Vein endothelial cell (primary cell): ENCODE data around the gene CHRM4. TPM values are rescaled to one million over a fixed set of nuclear protein-coding genes. Genes with fewer than 3 reads are reported as not detected.

Experiments used
- small RNA-seq: library from RNA; depleted of rRNA; stranded (forward); fragments of <200 nt; gene quantifications from one replicate; pipeline ENCODE3, GENCODE V24; 2012
- total RNA-seq: library from RNA; depleted of rRNA; stranded (reverse); fragments of >200 nt; gene quantifications from 2 replicates; pipeline ENCODE4 v1.2.3, GENCODE V29; 2012

CHRM4 gene
- total RNA-seq, result not detected in 2 replicates

GRCh38 chr11:46391578-46392420 lies at the start of gene CHRM4:
Gene CHRM4, minus strand, starts transcription at chr11:46391776. Its CDS starts 5,219 bp downstream, at chr11:46386557.

DNA sequence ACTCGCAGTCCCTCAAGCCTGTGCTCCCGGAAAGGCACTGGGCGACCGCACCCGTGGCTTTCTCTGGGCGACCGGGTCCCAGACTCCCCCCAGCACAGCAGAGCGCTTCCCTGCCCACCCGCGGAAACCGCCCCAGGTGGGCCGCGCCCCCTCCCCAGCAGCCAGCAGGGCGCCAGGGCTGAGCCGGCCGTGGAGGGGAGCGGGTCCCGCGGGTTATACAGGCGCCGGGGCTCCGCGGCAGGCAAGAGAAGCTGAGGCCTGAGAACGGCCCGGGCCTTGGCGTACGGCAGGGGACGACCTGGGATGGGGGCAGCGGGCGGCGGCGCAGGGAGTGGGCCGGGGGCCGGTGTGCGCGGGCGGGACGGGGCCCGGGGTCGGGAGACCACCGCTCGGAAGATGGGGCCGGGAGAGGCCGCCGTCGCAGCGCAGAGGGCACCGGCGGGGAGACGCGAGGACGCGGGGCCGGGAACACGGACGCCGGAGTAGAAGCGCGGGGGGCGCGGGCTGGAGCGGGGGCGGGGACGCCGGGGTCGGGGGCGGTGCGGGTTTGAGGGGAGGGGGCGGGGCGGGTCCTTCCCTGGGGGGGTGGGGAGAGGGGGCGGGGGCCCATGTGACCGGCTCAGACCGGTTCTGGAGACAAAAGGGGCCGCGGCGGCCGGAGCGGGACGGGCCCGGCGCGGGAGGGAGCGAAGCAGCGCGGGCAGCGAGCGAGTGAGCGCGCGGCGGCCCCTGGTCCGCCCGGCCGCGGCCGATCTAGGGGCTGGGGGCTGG lies 10.3 kb downstream of the CHRM4 start, which contains the start of gene MDK:
Gene MDK (plus strand): TSS at position 622 of the 771 bp plus-strand sequence. CDS start 389 bp downstream, outside the sequence.

GRCh38 chr11:46346886-46347636 lies 44.5 kb downstream of the CHRM4 start, which contains the start of gene DGKZ:
Gene DGKZ, plus strand, starts transcription at chr11:46347463. Its CDS starts 197 bp downstream, at chr11:46347660.

Small RNA genes within 50 kb of the gene (small RNA-seq; reads per million reads assigned to genes)
- gene MIR4688, result 0.11 reads per million

Other genes with a start within 250 kb of the CHRM4 start
- 0.65 and 1.3 TPM in 2 replicates for gene CREB3L1, start 114.1 kb downstream of the CHRM4 start, total RNA-seq
- gene DGKZ, start 44.3 kb downstream of the CHRM4 start, total RNA-seq, result 111 and 123 TPM in 2 replicates
- 57.8 and 84.6 TPM in 2 replicates for gene MDK, start 10.1 kb downstream of the CHRM4 start, total RNA-seq
- 27.5 and 31.7 TPM in 2 replicates for gene AMBRA1, start 202.2 kb upstream of the CHRM4 start, total RNA-seq
- 4.2 and 5.3 TPM in 2 replicates for gene HARBI1, start 225.5 kb upstream of the CHRM4 start, total RNA-seq
- gene ATG13, start 225.8 kb upstream of the CHRM4 start, total RNA-seq, result 47.1 and 50.6 TPM in 2 replicates